T-helper 1 cell treated with Interleukin-12 subunit alpha and Interleukin-12 subunit beta and Interleukin-4 antibody, amounts not matched to agents 30 ng/mL and 1 ng/mL, for 36 hours (primary cell): ENCODE data around the gene TMEM51. TPM values are rescaled to one million over a fixed set of nuclear protein-coding genes. Genes with fewer than 3 reads are reported as not detected.

ENCODE experiments used
- intact Hi-C: fragments of 100-400 bp; cut with micrococcal nuclease; formaldehyde crosslinking; loops from one replicate; pipeline ENCODE4 v1.15.1; 2024
- total RNA-seq: library from RNA; stranded (reverse); gene quantifications from 2 replicates; pipeline ENCODE4 v1.2.3, GENCODE V29; 2022

Gene TMEM51
- total RNA-seq, 1 donor from 2014 or later = 0.10 TPM

- intact Hi-C loops = no loop called here
Measured at GRCh38 chr1:15176898-15177665, 23.5 kb downstream of the TMEM51 start.

GRCh38 chr1:15177710-15178166 lies 24.2 kb downstream of the TMEM51 start:
- intact Hi-C loops = no loop called here

GRCh38 chr1:15178571-15179484 lies 25.3 kb downstream of the TMEM51 start:
- intact Hi-C loops = no loop called here

GRCh38 chr1:15179485-15179883 lies 25.9 kb downstream of the TMEM51 start:
- intact Hi-C loops = no loop called here

GRCh38 chr1:15180189-15180588 lies 26.6 kb downstream of the TMEM51 start:
- intact Hi-C loops = no loop called here

GRCh38 chr1:15180945-15181523 lies 27.5 kb downstream of the TMEM51 start:
- intact Hi-C loops = no loop called here

- intact Hi-C loops = no loop called here
Measured at GRCh38 chr1:15181564-15181963, 28.0 kb downstream of the TMEM51 start.

GRCh38 chr1:15184436-15185241 lies 31.1 kb downstream of the TMEM51 start:
- intact Hi-C loops = no loop called here

GRCh38 chr1:15185617-15186016 lies 32.1 kb downstream of the TMEM51 start:
- intact Hi-C loops = no loop called here

GRCh38 chr1:15186073-15186845 lies 32.7 kb downstream of the TMEM51 start:
- intact Hi-C loops = no loop called here

- intact Hi-C loops = no loop called here
Measured at GRCh38 chr1:15186846-15187151, 33.3 kb downstream of the TMEM51 start.

GRCh38 chr1:15187175-15188129 lies 33.9 kb downstream of the TMEM51 start:
- intact Hi-C loops = no loop called here

GRCh38 chr1:15188130-15188524 lies 34.6 kb downstream of the TMEM51 start:
- intact Hi-C loops = no loop called here

- intact Hi-C loops = no loop called here
Measured at GRCh38 chr1:15188678-15189077, 35.1 kb downstream of the TMEM51 start.

- intact Hi-C loops = no loop called here
Measured at GRCh38 chr1:15189692-15190370, 36.3 kb downstream of the TMEM51 start.

GRCh38 chr1:15191267-15191666 lies 37.7 kb downstream of the TMEM51 start:
- intact Hi-C loops = no loop called here

- intact Hi-C loops = no loop called here
Measured at GRCh38 chr1:15191770-15192169, 38.2 kb downstream of the TMEM51 start.

- intact Hi-C loops = no loop called here
Measured at GRCh38 chr1:15192916-15193550, 39.5 kb downstream of the TMEM51 start.
